NCI-H748 treated with DMSO at 0.1 percent for 48 hours (cell line): ENCODE results near the gene HLF.

Source experiments
- DNase-seq: peaks from one replicate; lab custom pipeline; 2025; lab: John Stamatoyannopoulos, UW

Gene HLF

GRCh38 chr17:55292094-55292493 is 27.3 kb downstream of the HLF start:
- no peak for DNase-seq

GRCh38 chr17:55294042-55294751 is 29.4 kb downstream of the HLF start:
- no peak for DNase-seq

DNA sequence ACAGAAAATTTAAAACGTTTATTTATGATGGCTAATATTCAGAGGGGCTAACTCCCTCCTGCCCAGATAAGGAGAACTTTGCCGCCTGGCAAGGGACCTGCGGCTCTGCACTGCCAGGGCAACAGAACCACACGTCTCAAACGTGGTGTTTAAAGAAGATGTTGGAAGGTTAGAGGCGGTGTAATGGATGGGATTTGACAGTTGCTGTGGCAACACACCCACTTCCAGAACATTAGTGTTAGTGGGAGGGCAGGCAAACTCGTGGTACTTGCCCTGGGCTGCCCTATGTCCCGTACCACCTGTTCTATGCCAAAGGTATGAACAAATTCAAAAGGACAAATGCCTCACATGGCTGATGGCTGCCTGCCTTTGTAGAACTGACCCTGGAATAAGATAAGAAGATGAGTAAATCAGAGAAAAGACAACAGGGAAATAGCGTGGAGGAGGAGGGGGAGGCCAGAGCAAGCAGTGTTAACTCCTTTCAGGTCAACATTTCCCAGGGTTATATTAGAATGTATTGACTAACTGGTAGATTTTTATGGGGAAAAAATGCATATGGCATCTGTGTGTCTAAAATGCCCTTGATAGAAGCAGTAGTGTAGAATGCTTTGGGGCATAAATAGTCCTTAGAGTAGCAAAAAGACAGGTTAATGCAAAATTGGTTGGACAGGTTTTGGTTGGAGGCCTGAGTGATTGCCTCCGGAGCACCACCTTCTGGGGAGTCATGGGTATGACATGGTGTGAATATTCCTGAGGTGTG is 30.8 kb downstream of the HLF start:
- DNase-seq = no peak

- DNase-seq = no peak
Measured at GRCh38 chr17:55296171-55296695, 31.5 kb downstream of the HLF start.

DNA sequence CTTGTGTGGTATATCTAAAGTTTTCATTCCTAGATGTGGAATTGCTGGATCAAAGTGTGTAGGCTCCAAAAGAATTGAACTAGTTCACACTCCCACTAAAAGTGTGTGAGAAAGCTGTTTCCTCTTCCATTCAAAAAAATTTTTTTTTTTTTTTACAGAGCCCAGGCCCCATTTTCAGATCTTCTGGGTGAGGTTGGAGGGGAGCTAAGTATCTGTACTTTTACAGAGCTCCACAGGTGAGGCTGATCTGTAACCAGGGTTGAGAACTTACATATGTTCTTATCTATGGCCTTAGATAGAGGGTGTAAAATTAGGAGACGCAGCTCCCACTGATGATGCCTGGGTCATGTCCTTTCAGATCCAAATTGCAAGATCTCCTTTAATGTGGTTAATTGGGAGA is 31.9 kb downstream of the HLF start:
- no peak for DNase-seq

DNA sequence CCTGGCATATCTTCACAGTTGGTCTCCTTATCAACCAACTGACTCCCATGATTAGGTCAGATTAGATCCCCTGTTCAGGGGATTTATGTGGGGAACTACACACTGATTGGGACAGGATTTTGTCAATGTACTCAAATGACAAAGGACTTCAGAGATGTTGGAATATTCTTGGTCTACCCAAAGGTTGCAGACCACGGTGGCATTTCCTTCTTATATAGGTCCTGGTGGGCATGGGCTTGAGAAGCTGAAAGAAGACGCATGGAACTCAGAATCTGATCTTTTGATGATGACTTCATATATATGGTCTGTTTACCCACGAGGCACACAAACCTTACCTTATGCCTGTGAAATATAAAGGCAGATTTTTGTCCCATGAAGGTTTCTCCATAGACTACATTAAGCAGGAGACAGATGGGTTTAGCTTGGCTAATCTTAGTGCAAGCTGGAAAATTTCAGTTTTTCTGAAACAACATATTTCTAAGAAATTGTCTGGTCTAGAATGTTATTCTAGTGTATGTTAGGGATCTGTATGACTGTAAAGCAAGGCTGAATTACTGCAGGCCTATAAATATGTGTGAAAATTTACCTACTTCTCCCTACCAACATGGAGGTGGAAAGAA is 33.5 kb downstream of the HLF start:
- no peak for DNase-seq

- DNase-seq = no peak
Measured at GRCh38 chr17:55299162-55299838, 34.5 kb downstream of the HLF start.

DNA sequence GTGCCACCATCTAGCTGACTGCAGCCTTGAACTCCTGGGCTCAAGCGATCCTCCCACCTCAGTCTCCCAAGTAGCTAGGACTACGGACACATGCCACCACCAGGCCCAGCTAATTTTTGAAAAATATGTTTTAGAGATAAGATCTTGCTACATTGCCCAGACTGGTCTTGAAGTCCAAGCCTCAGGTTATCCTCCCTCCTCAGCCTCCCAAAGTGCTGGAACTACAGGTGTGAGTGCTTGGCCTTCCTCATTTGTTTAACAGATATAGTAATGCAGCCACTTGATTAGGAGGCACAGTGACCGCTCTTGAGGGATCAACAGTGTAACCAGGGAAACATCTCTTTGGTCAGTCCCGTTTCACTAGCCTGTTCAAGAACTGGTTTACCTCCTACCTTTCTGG is 35.1 kb downstream of the HLF start:
- DNase-seq = no peak

DNA sequence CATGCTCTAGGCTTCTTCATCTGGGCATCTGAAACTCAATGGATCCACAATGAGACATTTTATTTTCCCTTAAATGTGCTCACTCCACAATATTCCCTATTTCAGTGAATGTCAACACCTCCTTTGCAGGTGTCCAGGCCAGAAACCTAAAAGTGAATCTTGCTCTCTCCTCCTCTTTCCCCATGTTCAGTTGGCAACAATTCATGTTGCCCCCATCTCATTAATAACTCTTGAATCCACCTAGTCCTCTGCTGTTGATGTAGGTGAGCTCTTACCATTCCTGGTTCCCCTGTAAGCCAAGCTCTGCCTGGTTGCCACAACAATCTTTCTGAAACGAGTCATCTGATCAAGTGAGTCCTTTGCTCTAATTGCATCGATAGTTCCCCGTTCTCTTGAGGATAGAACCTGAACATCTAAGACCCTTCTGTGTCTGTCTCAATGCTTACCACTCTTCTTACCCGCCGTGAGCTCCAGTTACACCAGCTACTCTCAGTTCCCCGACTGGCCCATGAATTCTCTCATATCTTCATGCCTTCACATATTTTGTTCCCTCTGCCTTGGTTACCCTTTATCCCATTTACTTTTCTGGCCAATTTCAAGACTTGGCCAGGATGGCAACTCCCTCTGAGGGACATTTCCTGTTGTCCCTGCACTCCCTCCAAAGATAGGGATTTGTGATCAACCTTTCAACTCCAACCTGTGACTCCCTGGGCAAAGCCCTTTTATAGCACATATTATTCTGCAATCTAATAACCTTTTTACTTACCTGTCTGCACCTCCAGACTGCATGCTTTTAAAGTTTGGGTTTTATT is 35.9 kb downstream of the HLF start:
- DNase-seq = no peak

GRCh38 chr17:55301521-55302406 is 37.0 kb downstream of the HLF start:
- DNase-seq = no peak

GRCh38 chr17:55302407-55302787 is 37.6 kb downstream of the HLF start:
- DNase-seq = no peak

GRCh38 chr17:55303008-55303493 is 38.3 kb downstream of the HLF start:
- DNase-seq = no peak

- DNase-seq = no peak
Measured at GRCh38 chr17:55303701-55304145, 39.0 kb downstream of the HLF start.

- DNase-seq = no peak
Measured at GRCh38 chr17:55304171-55304859, 39.6 kb downstream of the HLF start.

DNA sequence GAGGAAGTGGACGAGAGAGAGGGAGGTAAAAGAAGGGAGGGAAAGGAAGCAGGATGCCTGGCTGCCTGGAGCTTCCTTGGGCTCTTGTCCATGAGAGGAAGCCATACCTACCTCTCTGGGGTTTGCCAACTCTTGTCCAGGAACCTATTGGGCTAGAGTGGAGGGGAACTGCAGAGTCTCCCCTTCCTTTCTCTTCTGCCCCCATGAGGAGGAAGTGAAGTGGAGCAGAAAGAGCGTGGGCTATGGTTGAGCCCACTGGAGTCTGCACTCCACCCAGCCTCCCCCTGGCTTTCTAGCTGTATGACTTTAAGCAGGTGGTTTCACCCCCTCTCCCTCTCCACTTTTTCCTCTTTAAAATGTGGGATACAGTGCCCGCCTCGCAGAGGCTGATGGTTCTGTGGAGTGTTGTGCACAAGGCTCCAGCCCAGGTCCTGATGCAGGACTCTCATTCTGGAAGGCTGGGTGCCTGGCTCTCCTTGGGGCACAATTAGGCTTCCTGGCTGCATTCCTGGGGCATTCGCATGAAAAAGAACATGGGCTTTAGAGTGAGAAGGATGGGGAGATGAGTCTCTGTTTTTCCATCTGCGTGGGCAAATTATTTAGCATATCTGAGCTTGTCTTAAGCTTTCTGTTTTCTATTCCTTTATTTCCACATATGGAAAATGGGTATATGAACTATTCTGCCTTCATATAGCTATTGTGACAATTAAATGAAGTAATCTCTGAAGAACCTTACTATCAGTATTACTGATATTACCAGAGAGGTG is 40.7 kb downstream of the HLF start:
- no peak for DNase-seq

- no peak for DNase-seq
Measured at GRCh38 chr17:55307879-55308278, 43.1 kb downstream of the HLF start.

DNA sequence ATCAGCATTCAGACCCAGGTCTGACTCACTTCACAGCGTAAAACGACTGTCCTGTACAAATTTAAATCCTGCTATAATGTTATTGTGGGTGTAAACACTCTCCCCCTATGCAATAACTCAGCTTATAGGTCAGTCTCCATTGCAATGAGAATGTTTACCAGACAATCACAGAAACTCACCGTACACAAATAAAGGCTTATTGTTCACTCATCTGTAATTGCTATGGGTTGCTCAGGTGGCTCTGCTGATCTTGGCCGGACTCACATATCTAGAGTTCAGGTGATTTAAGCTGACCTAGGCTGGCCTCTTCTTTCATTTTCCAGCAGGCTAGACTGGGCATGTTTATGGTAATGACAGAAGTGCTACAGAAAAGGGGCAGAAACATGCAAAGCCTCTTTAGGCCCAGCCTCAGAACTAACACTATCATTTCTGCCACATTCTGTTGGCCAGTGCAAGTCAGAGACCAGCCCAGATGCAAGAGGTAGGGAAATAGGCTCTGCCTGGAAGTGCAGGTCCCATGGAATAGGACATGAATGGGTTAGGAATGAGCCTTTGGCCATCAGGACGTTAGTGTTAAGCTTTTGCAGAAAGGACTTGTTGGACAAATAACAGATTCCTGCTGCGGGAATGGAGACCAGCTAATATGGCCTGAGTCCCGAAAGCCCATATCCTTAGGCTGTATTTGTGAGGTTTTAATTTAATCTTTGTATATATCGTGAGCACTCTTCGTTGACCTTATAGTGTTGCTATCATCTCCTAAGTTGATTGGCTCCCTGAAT is 44.0 kb downstream of the HLF start:
- no peak for DNase-seq

- no peak for DNase-seq
Measured at GRCh38 chr17:55311767-55312375, 47.1 kb downstream of the HLF start.
